ENCODE data around the gene SDC3.

SDC3 gene

GRCh38 chr1:30927448-30927847 is 18.9 kb upstream of the SDC3 start:
- no peak for DNase-seq

GRCh38 chr1:30923597-30923996 is 15.0 kb upstream of the SDC3 start:
- DNase-seq = no peak

- no peak for DNase-seq
These were observed 12.3 kb upstream of the SDC3 start for GRCh38 chr1:30920827-30921226.

- DNase-seq = no peak
These were observed 10.7 kb upstream of the SDC3 start for GRCh38 chr1:30919025-30919881.

- DNase-seq = no peak
These were observed 7.7 kb upstream of the SDC3 start for GRCh38 chr1:30916296-30916695.

- no peak for DNase-seq
These were observed 7.1 kb upstream of the SDC3 start for GRCh38 chr1:30915491-30916230.

GRCh38 chr1:30914931-30915330 is 6.4 kb upstream of the SDC3 start:
- DNase-seq = no peak

GRCh38 chr1:30914587-30914922 is 6.0 kb upstream of the SDC3 start:
- no peak for DNase-seq

GRCh38 chr1:30912913-30913652 is 4.5 kb upstream of the SDC3 start:
- no peak for DNase-seq

GRCh38 chr1:30912224-30912623 is 3.7 kb upstream of the SDC3 start:
- no peak for DNase-seq

- peak; percentile 24 for DNase-seq
These were observed 2.7 kb upstream of the SDC3 start for GRCh38 chr1:30911059-30911954.

GRCh38 chr1:30909365-30910068 is 959 bp upstream of the SDC3 start:
- DNase-seq = no peak

- no peak for DNase-seq
These were observed 252 bp downstream of the SDC3 start for GRCh38 chr1:30908316-30908695.

GRCh38 chr1:30907481-30908315 is 860 bp downstream of the SDC3 start:
- DNase-seq = no peak

GRCh38 chr1:30906631-30907441 is 1.7 kb downstream of the SDC3 start:
- DNase-seq = no peak

GRCh38 chr1:30905916-30906620 is 2.5 kb downstream of the SDC3 start:
- no peak for DNase-seq

GRCh38 chr1:30905403-30905802 is 3.2 kb downstream of the SDC3 start:
- no peak for DNase-seq

GRCh38 chr1:30904962-30905335 is 3.6 kb downstream of the SDC3 start:
- no peak for DNase-seq

- DNase-seq = no peak
These were observed 4.2 kb downstream of the SDC3 start for GRCh38 chr1:30904191-30904961.

All from cortex of kidney (tissue), 1 donor.